GM19351 (cell line): Measurements from ENCODE around the gene DLGAP4.

Source experiments
- ATAC-seq: cut with Tn5 transposase; IDR thresholded peaks from one replicate; pipeline ENCODE4 v1.9.1; 2021; ENCODE audit warnings: mild to moderate bottlenecking, moderate library complexity; ENCODE audit not compliant: unreplicated experiment

The DLGAP4 gene

GRCh38 chr20:36346256-36346655 is 40.1 kb downstream of the DLGAP4 start:
- no peak for ATAC-seq

- ATAC-seq: no peak
Observed at GRCh38 chr20:36349384-36350170, 43.4 kb downstream of the DLGAP4 start.

GRCh38 chr20:36350439-36350838 is 44.3 kb downstream of the DLGAP4 start:
- ATAC-seq: no peak

- ATAC-seq: no peak
Observed at GRCh38 chr20:36351937-36352336, 45.8 kb downstream of the DLGAP4 start.

- no peak for ATAC-seq
Observed at GRCh38 chr20:36352843-36353553, 46.9 kb downstream of the DLGAP4 start.

- no peak for ATAC-seq
Observed at GRCh38 chr20:36353740-36354139, 47.6 kb downstream of the DLGAP4 start.

- no peak for ATAC-seq
Observed at GRCh38 chr20:36355469-36356171, 49.5 kb downstream of the DLGAP4 start.

GRCh38 chr20:36359668-36360406 is 53.7 kb downstream of the DLGAP4 start:
- ATAC-seq: no peak

- ATAC-seq: no peak
Observed at GRCh38 chr20:36360429-36360828, 54.3 kb downstream of the DLGAP4 start.

GRCh38 chr20:36361406-36361805 is 55.3 kb downstream of the DLGAP4 start:
- ATAC-seq: no peak

- no peak for ATAC-seq
Observed at GRCh38 chr20:36362261-36362660, 56.1 kb downstream of the DLGAP4 start.

GRCh38 chr20:36362978-36363713 is 57.0 kb downstream of the DLGAP4 start:
- no peak for ATAC-seq

- ATAC-seq: no peak
Observed at GRCh38 chr20:36364506-36364905, 58.4 kb downstream of the DLGAP4 start.

- ATAC-seq: no peak
Observed at GRCh38 chr20:36366623-36367369, 60.7 kb downstream of the DLGAP4 start.

- no peak for ATAC-seq
Observed at GRCh38 chr20:36367370-36367745, 61.2 kb downstream of the DLGAP4 start.

GRCh38 chr20:36367907-36368799 is 62.0 kb downstream of the DLGAP4 start:
- ATAC-seq: no peak

- ATAC-seq: no peak
Observed at GRCh38 chr20:36368869-36369268, 62.7 kb downstream of the DLGAP4 start.

GRCh38 chr20:36369739-36370138 is 63.6 kb downstream of the DLGAP4 start:
- no peak for ATAC-seq
